K562 (cell line): Measurements from ENCODE around the gene ARFGEF2. TPM values are rescaled to one million over a fixed set of nuclear protein-coding genes. Genes with fewer than 3 reads are reported as not detected.

Experiments
- ARID2 ChIP-seq: fragments of 450-650 bp; IDR thresholded peaks from 2 replicates; pipeline ENCODE4 v1.6.1; 2017; ENCODE audit warnings: antibody characterized with exemption, mild to moderate bottlenecking
- CCAR2 ChIP-seq: fragments of 200-400 bp; formaldehyde crosslinking; IDR thresholded peaks from 2 replicates; pipeline ENCODE4 v1.6.1; 2017; ENCODE audit warnings: mild to moderate bottlenecking, low read depth, low read length
- CHD1 ChIP-seq: fragments of 200-600 bp; sonication (generic); IDR thresholded peaks from one replicate; pipeline ENCODE4 v1.6.1; 2012; ENCODE audit warnings: mild to moderate bottlenecking, moderate library complexity, low read length, inconsistent platforms
- DDX20 ChIP-seq: fragments of 450-650 bp; IDR thresholded peaks from 2 replicates; pipeline ENCODE4 v1.6.1; 2016; ENCODE audit warnings: missing genetic modification characterization, low read depth, mild to moderate bottlenecking, missing compliant biosample characterization, moderate library complexity
- EWSR1 ChIP-seq: fragments of 450-650 bp; IDR thresholded peaks from 2 replicates; pipeline ENCODE4 v1.6.1; 2018; ENCODE audit warnings: borderline replicate concordance, mild to moderate bottlenecking, low read depth, moderate library complexity; ENCODE audit not compliant: partially characterized antibody
- GATA2 ChIP-seq: sonication (generic); formaldehyde crosslinking; IDR thresholded peaks from 2 replicates; pipeline ENCODE4 v1.4.0; 2020; ENCODE audit warnings: mild to moderate bottlenecking, missing genetic modification reagents
- GATAD2B ChIP-seq: fragments of 450-650 bp; IDR thresholded peaks from 2 replicates; pipeline ENCODE4 v1.6.1; 2017; ENCODE audit warnings: mild to moderate bottlenecking, borderline replicate concordance
- KAT7 ChIP-seq: sonication (generic); formaldehyde crosslinking; IDR thresholded peaks from 2 replicates; pipeline ENCODE4 v1.8.0; 2022; ENCODE audit warnings: missing genetic modification reagents, mild to moderate bottlenecking, borderline replicate concordance
- MEF2A ChIP-seq: IDR thresholded peaks from 2 replicates; pipeline ENCODE4 v1.6.1; 2011; ENCODE audit warnings: low read depth, mild to moderate bottlenecking, low read length, moderate library complexity; ENCODE audit not compliant: control insufficient read depth
- POLR2AphosphoS5 ChIP-seq: IDR thresholded peaks from 2 replicates; pipeline ENCODE4 v1.6.1; 2011; ENCODE audit warnings: mild to moderate bottlenecking, low read depth, low read length, moderate library complexity; ENCODE audit not compliant: control insufficient read depth, insufficient read depth
- RAD21 ChIP-seq, 2 experiments: fragments of 250-450 bp in 1 of 2; fragments of 450-650 bp in 1 of 2; sonication (Bioruptor Pico) in 1 of 2; formaldehyde crosslinking in 1 of 2; IDR thresholded peaks in 1 of 2; conservative IDR thresholded peaks in 1 of 2; 2 replicates each; pipeline versions ENCODE4 v1.4.0 to v1.8.0; 2020 to 2022; ENCODE audit warnings: mild to moderate bottlenecking in 2 of 2, moderate library complexity in 1 of 2
- SETDB1 ChIP-seq: IDR thresholded peaks from one replicate; pipeline ENCODE4 v1.6.1; 2012; ENCODE audit warnings: low read length, control low read depth, inconsistent platforms
- SMC3 ChIP-seq: conservative IDR thresholded peaks from 2 replicates; pipeline ENCODE4 v1.6.1; 2011; ENCODE audit warnings: low read depth, low read length, improper control_type of control experiment; ENCODE audit not compliant: insufficient read depth
- SP2 ChIP-seq: IDR thresholded peaks from 2 replicates; pipeline ENCODE4 v1.6.1; 2011; ENCODE audit warnings: mild to moderate bottlenecking, low read depth, low read length, moderate library complexity; ENCODE audit not compliant: poor library complexity, severe bottlenecking; ENCODE audit errors: extremely low read depth
- SUPT5H ChIP-seq: fragments of 450-650 bp; IDR thresholded peaks from 2 replicates; pipeline ENCODE4 v1.6.1; 2016
- ZNF253 ChIP-seq: fragments of 250-450 bp; sonication (Bioruptor Pico); conservative IDR thresholded peaks from 2 replicates; pipeline ENCODE4 v1.6.1; 2021; ENCODE audit warnings: mild to moderate bottlenecking
- ZNF780A ChIP-seq: fragments of 250-450 bp; sonication (Bioruptor Pico); IDR thresholded peaks from 2 replicates; pipeline ENCODE4 v1.5.0; 2021; ENCODE audit warnings: mild to moderate bottlenecking
- ZZZ3 ChIP-seq: fragments of 450-650 bp; IDR thresholded peaks from 2 replicates; pipeline ENCODE4 v1.6.1; 2016; ENCODE audit warnings: antibody characterized with exemption, mild to moderate bottlenecking, moderate library complexity
- polyA plus RNA-seq, 8 experiments: library from polyadenylated mRNA; depleted of rRNA in 4 of 8; stranded (reverse) in 5 of 8; unstranded in 3 of 8; fragments of >200 nt; fragmentation: Nextera tagmentation in 2 of 8; fragmentation: Illumina TruSeq in 1 of 8; extraction: Ambion mirVana in 2 of 8; extraction: Trizol in 1 of 8; gene quantifications; 2 replicates each; pipeline versions ENCODE4 v1.2.1 to v1.2.3, GENCODE V29; 2011 to 2014; ENCODE audit warnings: inconsistent platforms in 1 of 8, missing spikeins in 1 of 8
- total RNA-seq, 7 experiments: library from RNA; depleted of rRNA in 6 of 7; stranded (reverse); fragments of >200 nt in 6 of 7; fragmentation: Illumina TruSeq in 2 of 7; extraction: Trizol in 2 of 7; gene quantifications; 2 replicates each; pipeline versions ENCODE4 v1.2.1 to v1.2.3, GENCODE V29; 2011 to 2021; ENCODE audit warnings: low replicate concordance in 1 of 7
- TF ChIP-seq, protein P1 (sequence below), 2 experiments: IDR thresholded peaks; 2 replicates each; pipeline ENCODE4 v1.6.1; 2012; ENCODE audit warnings: improper control_type of control experiment in 2 of 2, low read depth in 2 of 2, low read length in 2 of 2, borderline replicate concordance in 1 of 2
- TF ChIP-seq, protein P2 (sequence below): fragments of 450-650 bp; IDR thresholded peaks from 2 replicates; pipeline ENCODE4 v1.6.1; 2018; ENCODE audit warnings: mild to moderate bottlenecking, low read depth; ENCODE audit not compliant: partially characterized antibody
- TF ChIP-seq, protein P3 (sequence below): fragments of 250-450 bp; sonication (Bioruptor Pico); IDR thresholded peaks from 2 replicates; pipeline ENCODE4 v1.5.0; 2020; ENCODE audit warnings: mild to moderate bottlenecking, borderline replicate concordance

The ARFGEF2 gene
- total and polyA plus RNA-seq, 9 of the 15 experiments (the other 6 are each of a cell fraction or from before 2014, with no cell fraction given), result 4.2 to 18.8 (median 13.7) TPM

DNA sequence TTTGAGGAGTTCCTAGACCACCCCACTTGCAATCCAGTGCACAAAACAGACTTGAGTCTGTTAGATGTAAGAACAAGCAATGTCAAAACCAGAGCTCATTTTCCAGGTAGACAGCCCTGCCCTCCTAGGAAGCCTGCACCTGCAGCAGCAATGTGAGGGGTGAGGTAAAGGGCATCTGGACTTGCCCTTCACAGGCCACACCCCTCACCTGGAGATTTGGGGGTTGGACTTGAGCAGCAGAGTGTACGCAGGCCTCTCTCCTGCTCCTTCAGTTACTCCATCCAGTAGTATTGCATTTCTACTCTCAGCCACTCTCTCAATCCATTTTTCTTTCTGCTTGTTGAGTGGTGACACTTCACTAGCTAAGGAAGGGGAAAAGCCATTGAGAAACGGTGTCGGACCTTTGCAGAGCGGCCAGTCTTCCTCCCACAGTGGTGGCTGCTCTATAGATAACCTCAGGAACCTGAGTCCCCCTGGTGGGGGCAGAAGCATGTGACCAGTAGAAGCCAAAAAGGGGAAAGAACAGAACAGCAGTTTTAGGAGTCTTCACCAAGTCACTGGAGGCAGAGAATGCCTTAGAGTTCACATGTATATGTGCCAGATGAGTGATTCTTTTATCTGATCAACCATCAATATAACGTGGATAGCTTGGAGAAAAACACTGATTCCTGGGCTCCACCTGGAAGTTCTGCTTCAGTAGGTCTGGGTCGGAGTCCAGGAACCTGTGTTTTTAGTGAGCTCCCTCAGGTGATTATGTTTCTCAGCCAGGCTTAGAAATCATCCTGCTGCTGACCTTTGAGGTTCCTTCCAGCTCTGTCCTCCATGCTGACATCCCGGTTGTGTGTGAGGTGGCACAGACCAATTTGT, 28.0 kb downstream of the ARFGEF2 start (continued):
- TF ChIP-seq KAT7 (CRISPR knock-in tag), result no peak
- TF ChIP-seq DDX20 (tag), result no peak
- 0 out of 2 replicates have a peak, but pooled peaks have one; percentile 16 for TF ChIP-seq SMC3
- TF ChIP-seq, protein P1, sequence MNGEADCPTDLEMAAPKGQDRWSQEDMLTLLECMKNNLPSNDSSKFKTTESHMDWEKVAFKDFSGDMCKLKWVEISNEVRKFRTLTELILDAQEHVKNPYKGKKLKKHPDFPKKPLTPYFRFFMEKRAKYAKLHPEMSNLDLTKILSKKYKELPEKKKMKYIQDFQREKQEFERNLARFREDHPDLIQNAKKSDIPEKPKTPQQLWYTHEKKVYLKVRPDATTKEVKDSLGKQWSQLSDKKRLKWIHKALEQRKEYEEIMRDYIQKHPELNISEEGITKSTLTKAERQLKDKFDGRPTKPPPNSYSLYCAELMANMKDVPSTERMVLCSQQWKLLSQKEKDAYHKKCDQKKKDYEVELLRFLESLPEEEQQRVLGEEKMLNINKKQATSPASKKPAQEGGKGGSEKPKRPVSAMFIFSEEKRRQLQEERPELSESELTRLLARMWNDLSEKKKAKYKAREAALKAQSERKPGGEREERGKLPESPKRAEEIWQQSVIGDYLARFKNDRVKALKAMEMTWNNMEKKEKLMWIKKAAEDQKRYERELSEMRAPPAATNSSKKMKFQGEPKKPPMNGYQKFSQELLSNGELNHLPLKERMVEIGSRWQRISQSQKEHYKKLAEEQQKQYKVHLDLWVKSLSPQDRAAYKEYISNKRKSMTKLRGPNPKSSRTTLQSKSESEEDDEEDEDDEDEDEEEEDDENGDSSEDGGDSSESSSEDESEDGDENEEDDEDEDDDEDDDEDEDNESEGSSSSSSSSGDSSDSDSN (IDR thresholded peaks at IDR 0.05; ENCODE audit: borderline replicate concordance in 1 of 2, low read depth in 2 of 2, low read length in 2 of 2), result no peak
- TF ChIP-seq ZNF253, result no peak
- TF ChIP-seq SP2, result no peak
- no peak for TF ChIP-seq CCAR2
- TF ChIP-seq, protein P2, sequence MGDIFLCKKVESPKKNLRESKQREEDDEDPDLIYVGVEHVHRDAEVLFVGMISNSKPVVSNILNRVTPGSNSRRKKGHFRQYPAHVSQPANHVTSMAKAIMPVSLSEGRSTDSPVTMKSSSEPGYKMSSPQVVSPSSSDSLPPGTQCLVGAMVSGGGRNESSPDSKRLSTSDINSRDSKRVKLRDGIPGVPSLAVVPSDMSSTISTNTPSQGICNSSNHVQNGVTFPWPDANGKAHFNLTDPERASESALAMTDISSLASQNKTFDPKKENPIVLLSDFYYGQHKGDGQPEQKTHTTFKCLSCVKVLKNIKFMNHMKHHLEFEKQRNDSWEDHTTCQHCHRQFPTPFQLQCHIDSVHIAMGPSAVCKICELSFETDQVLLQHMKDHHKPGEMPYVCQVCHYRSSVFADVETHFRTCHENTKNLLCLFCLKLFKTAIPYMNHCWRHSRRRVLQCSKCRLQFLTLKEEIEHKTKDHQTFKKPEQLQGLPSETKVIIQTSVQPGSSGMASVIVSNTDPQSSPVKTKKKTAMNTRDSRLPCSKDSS, result no peak
- TF ChIP-seq ARID2, result no peak
- no peak for TF ChIP-seq EWSR1
- peak; percentile 33; the same call in 1 of the 2 replicates for TF ChIP-seq GATA2 (CRISPR knock-in tag)
- TF ChIP-seq ZNF780A (CRISPR knock-in tag), result no peak
- no peak for TF ChIP-seq MEF2A
- TF ChIP-seq SETDB1, result no peak
- TF ChIP-seq GATAD2B, result no peak
- TF ChIP-seq RAD21 (CRISPR knock-in tag; conservative IDR thresholded peaks at IDR 0.05 in 1 of 2, IDR thresholded peaks at IDR 0.05 in 1 of 2), result peak; percentile 12 to 49; a peak in 2 of 4 replicates
- TF ChIP-seq SUPT5H, result no peak
- TF ChIP-seq, protein P3, sequence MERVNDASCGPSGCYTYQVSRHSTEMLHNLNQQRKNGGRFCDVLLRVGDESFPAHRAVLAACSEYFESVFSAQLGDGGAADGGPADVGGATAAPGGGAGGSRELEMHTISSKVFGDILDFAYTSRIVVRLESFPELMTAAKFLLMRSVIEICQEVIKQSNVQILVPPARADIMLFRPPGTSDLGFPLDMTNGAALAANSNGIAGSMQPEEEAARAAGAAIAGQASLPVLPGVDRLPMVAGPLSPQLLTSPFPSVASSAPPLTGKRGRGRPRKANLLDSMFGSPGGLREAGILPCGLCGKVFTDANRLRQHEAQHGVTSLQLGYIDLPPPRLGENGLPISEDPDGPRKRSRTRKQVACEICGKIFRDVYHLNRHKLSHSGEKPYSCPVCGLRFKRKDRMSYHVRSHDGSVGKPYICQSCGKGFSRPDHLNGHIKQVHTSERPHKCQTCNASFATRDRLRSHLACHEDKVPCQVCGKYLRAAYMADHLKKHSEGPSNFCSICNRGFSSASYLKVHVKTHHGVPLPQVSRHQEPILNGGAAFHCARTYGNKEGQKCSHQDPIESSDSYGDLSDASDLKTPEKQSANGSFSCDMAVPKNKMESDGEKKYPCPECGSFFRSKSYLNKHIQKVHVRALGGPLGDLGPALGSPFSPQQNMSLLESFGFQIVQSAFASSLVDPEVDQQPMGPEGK (CRISPR knock-in tag), result no peak
- TF ChIP-seq CHD1, result no peak
- TF ChIP-seq ZZZ3, result no peak
- no peak for TF ChIP-seq POLR2AphosphoS5
